Renal cortex interstitium (tissue), 15 donors: ENCODE results near the gene TINCR. TPM values are rescaled to one million over a fixed set of nuclear protein-coding genes. Genes with fewer than 3 reads are reported as not detected.
"Not testable (repeated sequence)": the region's sequence is repeated elsewhere in the genome, so short reads cannot be mapped to it uniquely, and the experiment has no call there.

Source experiments
- DNase-seq, 11 donors: peaks; one replicate each; pipeline ENCODE4 v3.0.0-alpha.2; 2013; ENCODE audit warnings: low read depth in 9 of 11, low spot score in 4 of 11; ENCODE audit errors: extremely low read depth in 1 of 11
- long read RNA-seq, 16 experiments: transcript quantifications; one replicate each; lab custom pipeline, GENCODE V29; 2026
- polyA plus RNA-seq, 3 donors: library from polyadenylated mRNA; unstranded; fragments of 120-200 nt; gene quantifications; one replicate each; pipeline ENCODE4 v1.2.1, GENCODE V29; 2013; ENCODE audit not compliant: insufficient read length in 3 of 3

The TINCR gene
- polyA plus RNA-seq: 1 to 10 TPM in 1 of 3 donors, under 1 TPM in 2; 0.49 to 1.0 (median 0.65) TPM
- long read RNA-seq, donor 1: 0 reads
- long read RNA-seq, donor 2: 0 reads
- long read RNA-seq, donor 3: 0 reads
- long read RNA-seq, donor 4: 0 reads
- long read RNA-seq, donor 5: 0 reads
- long read RNA-seq, donor 6: 0 reads
- long read RNA-seq, donor 7: 0 reads
- long read RNA-seq, donor 8: 0 reads
- long read RNA-seq, donor 9, partial matches to known transcripts: 0 of 2 reads
- long read RNA-seq, donor 9, other reads (novel, unspliced or antisense): 0 of 2 reads
- long read RNA-seq, donor 10: 0 reads
- long read RNA-seq, donor 11: 0 reads
- long read RNA-seq, donor 12: 0 reads
- long read RNA-seq, donor 13: 0 reads
- long read RNA-seq, donor 14: 0 reads
- long read RNA-seq, donor 15: 0 reads
- long read RNA-seq, donor 16: 0 reads

DNA sequence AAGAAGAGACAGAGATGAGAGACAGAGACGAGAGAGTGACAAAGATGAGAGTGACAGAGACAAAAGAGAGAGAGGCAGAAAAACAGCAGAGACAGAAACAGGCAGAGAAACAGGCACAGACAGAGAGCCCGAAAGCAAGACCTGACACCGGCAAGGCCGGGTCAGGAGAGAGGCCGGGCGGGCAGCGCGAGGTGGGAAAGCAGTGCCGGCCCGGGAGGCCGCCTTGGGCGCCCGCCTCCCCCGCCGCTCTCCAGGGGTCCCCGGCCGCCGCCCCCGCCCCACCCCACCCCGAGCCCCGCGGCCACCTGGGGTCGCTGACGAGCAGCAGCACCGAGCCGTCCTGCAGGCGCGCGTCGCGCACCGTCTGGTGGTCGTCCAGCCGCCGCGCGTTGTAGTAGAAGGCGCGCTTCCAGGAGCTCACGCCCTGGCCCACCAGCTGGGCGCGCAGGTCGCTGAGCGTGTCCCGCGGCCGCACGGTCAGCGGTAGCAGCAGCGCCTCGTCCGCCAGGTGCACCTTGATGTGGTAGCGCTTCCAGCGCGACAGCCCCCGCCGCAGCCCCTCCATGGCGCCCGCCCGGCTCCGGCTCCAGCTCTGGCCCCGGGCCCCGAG lies at the start of gene TINCR:
TINCR (minus strand) TSS at position 594 of the 610 bp plus-strand sequence.
- no peak for DNase-seq

DNA sequence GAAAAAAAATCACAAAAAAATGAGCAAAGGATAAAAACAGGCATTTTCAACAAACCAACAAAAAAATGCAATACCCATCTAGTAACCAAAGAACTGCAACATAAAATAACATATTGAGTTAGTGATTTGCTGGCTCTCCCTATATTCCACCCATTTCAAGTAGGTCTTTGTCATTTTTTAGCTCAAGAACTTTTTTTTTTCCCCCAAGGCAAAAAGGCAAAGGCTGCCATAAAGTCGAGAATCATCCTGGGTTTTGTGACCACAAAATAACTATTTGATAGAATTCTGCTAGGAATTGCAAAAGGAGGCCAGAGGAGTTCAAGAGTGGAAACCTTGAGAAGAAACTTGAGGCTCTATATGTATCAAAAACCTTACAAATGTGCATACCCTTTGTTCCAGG lies 49.3 kb upstream of the TINCR start:
- DNase-seq: no peak

DNA sequence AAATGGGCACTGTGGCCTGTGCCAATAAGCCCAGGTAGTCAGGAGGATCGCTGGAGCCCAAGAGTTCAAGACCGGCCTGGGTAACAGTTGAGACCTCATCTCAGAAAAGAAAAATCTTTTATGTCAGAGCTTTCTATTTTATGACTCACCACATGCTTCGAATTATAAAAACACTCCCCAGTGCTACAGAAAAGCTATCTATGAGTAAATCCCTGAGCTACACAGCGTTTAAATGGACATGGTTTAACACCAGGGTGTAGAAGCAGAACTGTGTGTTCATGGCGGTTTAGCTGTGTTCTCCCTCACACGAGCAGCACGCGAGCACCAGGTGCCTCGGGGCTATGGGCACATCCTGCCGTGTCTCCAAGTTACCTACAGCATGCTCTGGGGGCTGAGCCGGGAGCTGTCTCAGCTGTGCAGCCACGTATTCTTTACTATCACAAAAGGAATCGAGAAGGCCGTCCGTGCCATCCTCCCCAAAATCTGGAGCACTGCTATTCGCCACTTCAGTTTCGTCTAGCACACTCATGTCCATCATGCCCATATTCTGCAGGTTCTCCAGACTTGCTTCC lies 48.1 kb upstream of the TINCR start:
- no peak for DNase-seq

DNA sequence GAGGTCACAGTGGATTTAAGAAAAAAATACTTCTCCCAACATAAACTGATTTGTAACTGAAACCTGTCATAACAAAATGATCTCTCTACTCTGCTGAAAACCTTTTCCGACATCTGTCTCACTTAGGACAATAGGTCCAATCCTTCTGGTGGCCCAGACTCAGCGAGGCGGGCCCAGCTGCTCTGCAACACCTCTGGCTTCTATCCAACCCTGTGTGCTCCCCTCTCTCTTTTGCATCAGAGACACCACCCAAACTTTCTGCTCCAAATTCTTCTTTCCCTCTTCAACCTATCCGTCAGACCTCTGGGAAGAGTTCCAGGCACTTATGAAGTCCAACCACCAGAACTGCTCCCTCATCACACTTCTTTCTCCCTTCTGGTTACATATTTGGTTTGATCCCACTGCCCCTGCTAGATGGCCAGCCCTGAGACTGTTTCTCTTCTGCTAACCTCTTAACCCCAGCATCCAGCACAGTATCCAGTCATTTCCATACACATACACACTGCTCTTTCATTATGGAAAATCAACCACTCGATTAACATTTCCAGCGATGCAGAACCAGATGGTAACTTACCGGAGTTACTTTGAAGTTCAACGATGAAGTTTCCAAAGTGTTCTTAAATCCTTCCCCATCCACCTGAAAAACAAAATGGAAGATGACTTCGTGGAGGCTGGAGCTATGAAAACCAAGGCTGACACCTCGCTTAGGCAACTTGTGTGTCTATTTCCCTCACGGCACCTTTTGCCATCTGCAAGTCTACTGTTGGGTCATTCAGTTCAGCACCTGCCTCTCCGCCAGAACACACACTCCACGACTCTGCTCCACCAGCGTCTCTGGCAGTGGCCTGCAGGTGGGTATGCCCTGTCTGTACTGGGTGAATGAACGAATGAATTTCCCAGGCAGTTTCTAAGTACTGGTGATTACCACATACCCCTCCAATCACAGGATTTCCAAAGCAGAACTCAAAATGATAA lies 45.4 kb upstream of the TINCR start:
- no peak for DNase-seq

DNA sequence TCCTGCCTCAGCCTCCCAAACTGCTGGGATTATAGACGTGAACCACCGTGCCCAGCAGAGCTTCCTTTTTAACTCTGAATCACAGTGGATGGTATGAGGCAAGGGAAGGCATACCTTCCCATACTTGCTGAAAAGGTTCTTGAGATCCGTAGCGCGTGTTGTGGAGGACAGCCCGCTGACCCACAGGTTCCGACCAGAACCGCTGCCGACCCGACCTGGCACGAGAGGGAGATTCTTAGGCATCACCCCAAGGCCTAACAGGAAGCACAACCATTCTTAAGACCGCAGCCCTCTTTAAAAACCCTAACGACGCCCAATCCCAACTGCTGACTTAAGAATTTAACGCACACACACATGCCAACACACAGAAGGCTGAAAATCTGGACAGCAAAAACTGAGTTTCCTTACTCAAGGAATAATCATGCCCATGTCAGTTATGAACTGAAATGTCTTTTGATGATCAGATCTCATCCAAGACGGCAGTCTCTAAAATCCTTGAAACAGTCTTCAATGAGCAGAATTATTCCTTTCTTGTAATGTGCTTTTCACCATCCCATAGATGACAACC lies 42.2 kb upstream of the TINCR start:
- no peak for DNase-seq

DNA sequence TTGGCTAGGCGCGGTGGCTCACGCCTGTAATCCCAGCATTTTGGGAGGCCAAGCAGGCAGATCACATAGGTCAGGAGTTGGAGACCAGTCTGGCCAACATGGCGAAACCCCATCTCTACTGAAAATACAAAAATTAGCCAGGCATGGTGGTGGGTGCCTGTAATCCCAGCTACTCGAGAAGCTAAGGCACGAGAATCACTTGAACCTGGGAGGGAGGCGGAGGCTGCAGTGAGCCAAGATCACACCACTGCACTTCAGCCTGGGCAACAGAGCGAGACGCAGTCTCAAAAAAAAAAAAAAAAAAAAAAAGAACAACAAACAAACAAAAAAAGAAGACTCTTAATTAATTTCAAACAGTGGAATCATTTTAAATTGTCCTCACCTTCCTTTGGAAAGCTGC lies 41.0 kb upstream of the TINCR start:
- not testable (repeated sequence) for DNase-seq

DNA sequence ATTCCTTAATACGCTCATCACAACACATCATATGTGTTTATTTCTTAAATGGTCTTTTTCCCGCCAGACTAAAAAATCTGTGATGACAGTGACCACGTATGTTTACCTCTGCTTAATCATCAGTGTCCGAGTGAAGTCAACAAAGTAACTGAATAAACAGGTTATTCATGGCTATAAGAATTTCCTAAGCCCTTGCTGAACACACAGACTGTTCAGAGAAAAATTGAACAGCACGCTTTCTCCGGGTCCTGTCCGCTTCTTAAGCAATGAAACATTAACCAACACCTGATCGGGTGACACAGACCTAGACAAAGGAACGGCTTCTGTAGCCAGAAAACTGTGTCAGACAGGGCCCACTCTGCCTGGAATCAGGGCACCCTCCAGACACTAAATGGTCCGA lies 40.5 kb upstream of the TINCR start:
- no peak for DNase-seq

DNA sequence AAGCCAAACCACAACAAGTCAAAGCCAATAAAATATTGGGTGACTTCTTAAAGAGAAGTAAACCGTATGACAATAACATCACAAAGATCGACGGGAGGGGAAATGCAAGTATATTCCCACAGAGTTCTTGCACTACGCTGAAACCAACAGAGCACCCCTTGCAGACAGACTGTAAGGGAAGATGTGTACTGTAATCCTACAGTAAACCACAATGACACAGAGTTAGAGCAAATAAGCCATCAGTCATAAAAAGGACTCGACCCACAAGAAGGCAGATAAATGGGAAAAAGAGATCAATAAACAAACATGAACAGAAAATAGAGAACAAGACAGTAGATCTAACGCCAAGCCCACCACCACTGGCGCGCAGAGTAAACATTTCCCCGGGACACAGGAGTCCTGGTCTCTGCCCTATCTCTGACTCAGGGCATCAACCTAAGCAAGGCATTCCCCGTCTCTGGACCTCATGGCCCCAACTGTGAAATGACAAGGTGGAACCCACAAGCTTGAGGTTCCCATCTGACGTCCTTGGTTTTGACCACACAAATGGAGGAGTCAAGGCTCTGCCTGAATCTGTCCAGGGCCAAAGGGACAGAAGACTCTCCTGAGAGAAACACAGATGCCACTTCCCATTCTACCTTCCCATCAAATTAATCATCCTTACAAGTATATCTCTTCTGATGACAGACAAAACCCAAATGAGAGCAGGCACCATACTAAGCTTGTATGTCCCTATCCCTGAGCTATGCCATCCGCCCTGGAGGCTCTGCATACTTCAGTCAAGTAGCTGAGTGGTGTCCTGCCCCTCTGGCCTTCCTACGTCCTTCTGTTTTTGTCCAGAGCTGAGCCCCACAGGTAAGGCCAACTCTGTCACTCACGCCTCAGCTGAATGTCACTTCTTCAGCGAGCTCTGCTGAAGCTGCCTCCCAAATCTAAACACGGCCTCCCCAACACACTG lies 39.8 kb upstream of the TINCR start:
- DNase-seq: no peak

- no peak for DNase-seq
These were observed 37.6 kb upstream of the TINCR start for GRCh38 chr19:5605362-5605761.

- no peak for DNase-seq
These were observed 35.9 kb upstream of the TINCR start for GRCh38 chr19:5603626-5604025.

- no peak for DNase-seq
These were observed 33.0 kb upstream of the TINCR start for GRCh38 chr19:5600797-5601196.

DNA sequence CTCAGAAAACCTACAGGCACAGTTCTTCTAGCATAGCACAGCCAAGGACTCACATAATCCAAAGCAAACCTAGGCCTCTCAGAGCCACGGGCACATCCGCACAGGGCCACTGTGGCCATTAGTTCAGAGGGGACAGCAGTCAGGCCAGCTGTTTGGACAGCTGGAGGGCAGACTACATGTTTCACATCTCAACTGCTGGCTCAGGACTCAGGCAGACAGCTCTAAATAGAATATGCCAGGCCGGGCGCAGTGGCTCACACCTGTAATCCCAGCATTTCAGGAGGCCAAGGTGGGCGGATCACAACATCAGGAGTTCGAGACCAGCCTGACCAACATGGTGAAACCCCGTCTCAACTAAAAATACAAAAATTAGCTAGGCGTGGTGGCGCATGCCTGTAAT lies 28.0 kb upstream of the TINCR start:
- DNase-seq: no peak

DNA sequence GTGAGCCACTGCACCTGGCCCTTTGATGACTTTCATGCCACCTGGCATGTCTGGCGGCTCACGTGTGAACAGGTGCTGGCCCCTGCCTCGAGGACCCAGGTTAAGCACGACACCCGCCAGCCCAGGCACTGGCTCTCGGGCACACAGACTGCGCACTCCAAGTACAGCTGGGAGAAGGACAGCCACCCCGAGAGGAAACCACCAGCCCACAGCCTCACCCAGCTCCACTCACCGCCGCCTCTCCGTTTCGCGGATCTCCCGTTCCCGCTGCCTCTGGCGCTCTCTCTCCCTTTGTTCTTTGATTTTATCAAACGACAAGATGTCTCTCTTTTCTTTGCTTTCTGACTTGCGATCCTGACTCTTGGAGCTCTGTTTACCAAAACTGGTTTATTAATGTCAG lies 27.4 kb upstream of the TINCR start:
- DNase-seq: no peak

DNA sequence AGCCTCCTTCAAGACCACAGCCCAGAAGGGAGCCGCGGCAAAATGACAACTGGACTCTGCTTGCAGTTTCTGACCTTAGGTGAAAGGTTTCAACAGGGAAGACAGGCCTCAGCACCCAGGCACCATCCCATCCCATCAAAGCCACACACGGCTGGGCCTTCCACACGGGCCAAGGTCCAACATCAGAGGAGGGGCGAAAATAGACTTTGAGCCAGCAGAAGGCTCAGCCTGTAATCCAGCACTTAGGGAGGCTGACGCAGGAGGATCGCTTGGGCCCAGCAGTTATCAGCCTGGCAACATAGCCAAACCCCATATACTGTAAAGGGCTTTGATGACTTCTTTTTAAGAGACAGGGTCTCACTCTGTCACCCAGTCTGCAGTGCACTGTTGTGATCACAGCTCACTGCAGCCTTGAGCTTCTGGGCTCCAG lies 26.8 kb upstream of the TINCR start:
- no peak for DNase-seq

DNA sequence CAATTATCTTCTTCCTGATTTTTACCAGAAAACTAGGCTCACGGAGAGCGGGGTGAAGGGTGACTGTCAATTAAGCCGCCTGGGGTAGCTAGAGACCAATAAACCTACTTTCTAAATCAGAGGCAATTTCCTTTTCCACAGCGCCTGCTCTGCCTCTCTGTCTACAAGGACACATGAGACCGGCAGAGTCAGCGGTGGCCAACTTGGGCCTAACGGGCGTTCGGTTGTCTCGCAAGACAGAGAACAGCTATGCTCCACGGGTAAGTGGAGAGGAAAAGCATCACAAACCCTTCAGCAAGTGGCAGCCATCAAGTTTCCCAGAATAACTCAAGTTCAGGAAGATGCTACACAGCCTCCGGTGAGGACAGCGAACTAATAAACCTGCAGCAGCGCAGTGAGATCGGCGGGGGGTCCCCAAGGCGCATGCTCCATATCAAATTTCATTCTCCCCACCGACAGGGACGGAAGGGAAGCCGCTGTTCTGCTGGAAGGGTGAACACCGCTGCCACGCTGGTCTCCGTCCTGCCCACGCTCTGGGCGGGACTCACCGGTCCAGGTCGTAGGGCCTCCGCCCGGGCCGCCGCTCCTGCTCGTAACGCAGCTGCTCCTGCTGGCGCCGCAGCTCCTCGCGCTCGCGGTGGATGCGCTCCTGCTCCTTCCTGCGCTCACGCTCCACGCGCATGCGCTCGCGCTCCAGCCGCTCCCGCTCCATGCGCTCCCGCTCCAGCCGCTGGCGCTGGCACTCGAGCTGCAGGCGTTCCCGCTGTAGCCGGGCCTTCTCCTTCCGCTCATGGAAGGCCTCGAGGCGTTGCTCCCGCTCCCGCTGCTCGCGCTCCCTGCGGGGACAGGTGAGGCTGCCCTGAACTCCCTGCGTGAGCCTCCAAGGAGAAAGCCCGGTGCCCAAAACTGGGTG lies 25.8 kb upstream of the TINCR start:
- DNase-seq: no peak

- DNase-seq: no peak
These were observed 25.0 kb upstream of the TINCR start for GRCh38 chr19:5592531-5593342.
